Measurements from ENCODE around the gene COX4I1.

Gene COX4I1

DNA sequence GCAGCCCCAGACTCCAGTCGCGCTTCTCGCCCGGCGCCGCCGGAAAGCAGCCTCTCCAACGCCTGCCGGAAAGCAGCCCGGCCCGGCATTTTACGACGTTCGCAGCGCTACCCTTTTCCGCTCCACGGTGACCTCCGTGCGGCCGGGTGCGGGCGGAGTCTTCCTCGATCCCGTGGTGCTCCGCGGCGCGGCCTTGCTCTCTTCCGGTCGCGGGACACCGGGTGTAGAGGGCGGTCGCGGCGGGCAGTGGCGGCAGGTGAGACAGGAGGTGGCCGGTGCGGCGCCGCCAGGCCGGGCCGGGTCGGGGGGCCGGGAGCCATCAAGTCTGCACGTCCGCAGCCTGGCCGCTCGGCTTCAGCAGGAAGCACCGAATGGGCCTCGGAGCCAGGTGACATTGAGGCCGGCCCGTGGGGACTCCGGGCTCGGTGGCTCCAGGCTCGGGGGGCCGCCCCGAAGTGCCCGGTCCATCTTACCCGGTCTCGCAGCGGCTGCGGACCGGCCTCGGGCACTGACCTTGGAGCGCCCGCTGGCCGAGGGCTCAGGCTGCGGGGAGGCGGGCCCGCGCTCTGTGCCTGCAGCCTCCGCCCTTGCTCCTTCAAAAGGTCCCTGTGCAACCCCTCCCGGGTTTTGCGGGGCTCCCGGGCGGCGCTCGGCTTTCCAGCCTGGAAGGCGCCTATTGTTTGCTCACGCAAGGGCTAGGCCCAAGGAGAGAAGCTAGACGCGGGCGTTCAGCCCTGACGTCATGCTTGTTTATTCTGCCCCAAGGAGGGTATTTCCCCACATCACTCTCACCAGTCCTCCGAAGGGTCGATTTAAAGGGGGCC is at the start of gene COX4I1, which contains the start of gene EMC8:
Gene COX4I1 (plus strand): TSS at position 199 of the 824 bp plus-strand sequence. CDS start 1,511 bp downstream, outside the sequence.
Gene EMC8 (minus strand): TSS at position 48 of the 824 bp plus-strand sequence. CDS start 249 bp downstream, outside the sequence.
- FAIRE-seq: no peak

DNA sequence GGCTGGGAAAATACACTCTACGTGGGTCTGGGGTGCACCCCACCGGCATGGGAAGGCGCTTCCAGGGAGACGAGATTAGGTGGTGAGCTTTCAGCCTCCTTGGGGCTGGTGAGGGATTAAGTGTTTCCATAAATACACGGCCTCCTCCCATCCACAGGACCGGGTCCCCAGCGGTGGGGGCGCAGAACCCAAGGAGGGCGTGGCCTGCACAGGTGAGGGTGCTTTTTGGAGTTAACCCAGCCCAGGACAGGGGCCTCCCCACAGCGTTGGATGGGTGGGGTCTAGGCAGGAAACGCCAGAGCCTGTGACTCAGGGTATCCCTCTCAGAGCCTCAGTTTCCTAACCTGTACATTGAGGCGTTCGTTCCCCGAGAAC is 49.7 kb upstream of the COX4I1 start:
- no peak for FAIRE-seq

- FAIRE-seq: no peak
Measured at GRCh38 chr16:85750146-85750826, 49.2 kb upstream of the COX4I1 start.

GRCh38 chr16:85750827-85751697 is 48.4 kb upstream of the COX4I1 start, which contains the start of gene C16orf74:
C16orf74 (minus strand) TSS chr16:85751096; CDS start chr16:85735217, 15,879 bp downstream.
- FAIRE-seq: no peak

- no peak for FAIRE-seq
Measured at GRCh38 chr16:85751698-85752501, 47.6 kb upstream of the COX4I1 start.

DNA sequence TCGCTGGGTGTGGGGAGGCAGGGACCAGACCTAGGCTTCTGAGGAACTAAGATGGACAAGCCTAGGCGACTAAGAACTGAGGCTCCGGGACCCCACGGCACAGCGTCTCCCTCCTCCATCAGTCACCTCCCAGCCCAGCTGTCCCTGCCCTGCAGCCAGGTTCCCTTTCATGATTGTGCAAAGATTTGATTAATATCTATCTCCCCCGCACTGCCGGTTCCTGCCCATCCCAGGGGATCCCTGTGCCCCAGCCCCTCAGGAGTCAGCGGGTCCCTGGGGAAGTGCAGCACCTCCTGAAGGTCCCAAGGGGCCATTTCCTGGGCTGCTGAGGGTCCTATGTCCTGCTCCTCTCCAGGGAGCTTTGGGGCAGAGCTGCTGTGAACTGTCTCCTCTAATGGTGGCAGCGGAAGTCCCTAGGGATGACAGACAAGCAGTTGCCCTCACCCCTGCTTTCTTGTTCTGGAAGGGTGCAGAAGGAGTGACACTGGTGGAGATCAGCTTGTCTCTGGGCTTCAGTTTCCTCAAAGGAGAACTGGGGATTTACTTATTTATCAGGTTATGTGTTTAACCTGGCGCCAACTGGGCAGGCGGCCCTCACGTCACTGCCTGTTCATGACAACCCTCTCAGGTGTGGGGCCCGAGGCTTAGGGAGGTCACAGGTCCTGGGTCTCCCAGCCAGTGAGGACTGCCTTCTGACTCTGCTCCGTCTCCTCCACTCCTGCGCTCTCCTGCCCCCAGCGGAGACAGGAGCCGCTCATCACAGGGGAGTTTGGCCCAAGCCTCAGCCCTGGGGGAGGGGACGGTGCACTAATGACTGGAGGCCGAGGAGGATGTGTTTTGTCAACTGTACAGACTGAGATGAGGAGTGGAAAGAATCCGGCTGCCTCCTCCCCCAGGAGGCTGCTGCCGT is 46.7 kb upstream of the COX4I1 start:
- FAIRE-seq: no peak

DNA sequence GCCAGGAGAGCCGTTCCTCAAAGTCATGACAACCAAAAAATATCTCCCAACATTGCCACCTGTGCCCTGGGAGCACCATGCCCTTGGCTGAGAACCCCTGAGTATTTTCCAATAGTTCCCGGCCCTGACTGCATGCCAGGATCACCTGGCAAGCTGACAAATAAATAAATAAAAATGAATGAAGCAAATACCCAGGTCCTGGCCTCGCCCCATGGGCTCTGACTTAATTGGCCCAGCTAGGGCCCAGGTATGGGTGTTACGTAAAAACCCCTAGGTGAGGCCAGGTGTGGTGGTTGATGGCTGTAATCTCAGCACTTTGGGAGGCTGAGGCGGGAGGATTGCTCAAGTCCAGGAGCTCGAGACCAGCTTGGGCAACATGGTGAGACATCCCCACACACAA is 45.9 kb upstream of the COX4I1 start:
- FAIRE-seq: no peak

DNA sequence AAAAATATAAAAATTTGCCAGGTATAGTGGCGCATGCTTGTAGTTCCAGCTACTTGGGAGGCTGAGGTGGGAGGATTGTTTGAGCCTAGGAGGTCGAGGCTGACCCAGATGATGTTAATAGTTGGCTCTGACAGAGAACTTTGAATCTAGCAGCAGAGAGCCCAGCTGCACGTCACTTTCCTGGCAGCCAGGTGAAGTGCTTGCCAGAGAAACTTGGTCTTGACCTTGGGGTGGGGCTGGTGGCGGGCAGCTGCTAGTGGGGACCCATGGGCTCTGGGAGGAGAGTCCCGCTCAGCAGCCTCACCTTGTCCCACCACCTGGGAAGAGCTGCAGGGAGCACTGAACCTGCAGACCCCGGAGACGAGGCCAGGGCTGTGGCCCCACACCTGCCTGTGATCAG is 45.5 kb upstream of the COX4I1 start:
- no peak for FAIRE-seq

- no peak for FAIRE-seq
Measured at GRCh38 chr16:85754413-85754812, 45.1 kb upstream of the COX4I1 start.

DNA sequence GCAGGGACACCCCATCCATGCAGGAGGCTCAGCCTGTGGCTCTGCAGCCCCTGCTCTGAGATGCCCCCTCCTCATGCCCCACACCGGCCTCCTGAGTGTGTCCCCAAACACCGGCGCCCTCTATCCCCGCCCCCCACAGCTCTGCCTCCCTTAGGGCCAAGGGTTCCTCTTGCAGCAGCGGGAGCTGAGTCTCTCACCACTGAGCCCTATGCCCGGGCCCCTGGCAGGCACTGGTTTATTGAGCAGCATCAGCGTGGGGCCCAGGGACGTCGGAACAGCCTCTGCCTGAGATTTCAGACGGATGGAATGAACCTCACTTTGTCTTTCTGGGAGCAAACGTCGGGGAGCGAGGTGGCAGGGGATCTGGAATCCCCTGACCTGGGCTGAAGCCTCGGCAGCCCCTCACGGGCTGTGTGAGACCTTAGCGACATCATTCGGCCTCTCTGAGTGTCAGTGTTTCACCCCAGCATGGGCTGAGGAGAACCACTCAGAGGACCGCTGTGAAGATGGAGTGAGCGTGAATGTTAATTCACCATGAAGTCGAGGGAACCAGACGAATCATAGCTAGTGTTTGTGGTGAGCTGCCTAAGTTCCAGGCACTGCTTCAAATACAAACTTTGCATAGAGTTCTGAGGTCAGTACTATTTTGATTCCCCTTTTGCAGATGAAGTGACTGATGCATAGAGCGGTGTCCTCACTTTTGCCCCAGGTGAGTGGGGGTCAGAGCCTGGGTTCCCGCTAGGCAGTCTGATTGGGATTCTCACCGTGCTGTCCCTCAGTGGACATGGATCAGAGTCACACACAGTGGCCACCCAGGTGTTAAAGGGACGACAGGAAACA is 43.3 kb upstream of the COX4I1 start:
- FAIRE-seq: no peak

GRCh38 chr16:85757341-85757822 is 42.1 kb upstream of the COX4I1 start:
- no peak for FAIRE-seq

- FAIRE-seq: no peak
Measured at GRCh38 chr16:85759136-85759535, 40.4 kb upstream of the COX4I1 start.

DNA sequence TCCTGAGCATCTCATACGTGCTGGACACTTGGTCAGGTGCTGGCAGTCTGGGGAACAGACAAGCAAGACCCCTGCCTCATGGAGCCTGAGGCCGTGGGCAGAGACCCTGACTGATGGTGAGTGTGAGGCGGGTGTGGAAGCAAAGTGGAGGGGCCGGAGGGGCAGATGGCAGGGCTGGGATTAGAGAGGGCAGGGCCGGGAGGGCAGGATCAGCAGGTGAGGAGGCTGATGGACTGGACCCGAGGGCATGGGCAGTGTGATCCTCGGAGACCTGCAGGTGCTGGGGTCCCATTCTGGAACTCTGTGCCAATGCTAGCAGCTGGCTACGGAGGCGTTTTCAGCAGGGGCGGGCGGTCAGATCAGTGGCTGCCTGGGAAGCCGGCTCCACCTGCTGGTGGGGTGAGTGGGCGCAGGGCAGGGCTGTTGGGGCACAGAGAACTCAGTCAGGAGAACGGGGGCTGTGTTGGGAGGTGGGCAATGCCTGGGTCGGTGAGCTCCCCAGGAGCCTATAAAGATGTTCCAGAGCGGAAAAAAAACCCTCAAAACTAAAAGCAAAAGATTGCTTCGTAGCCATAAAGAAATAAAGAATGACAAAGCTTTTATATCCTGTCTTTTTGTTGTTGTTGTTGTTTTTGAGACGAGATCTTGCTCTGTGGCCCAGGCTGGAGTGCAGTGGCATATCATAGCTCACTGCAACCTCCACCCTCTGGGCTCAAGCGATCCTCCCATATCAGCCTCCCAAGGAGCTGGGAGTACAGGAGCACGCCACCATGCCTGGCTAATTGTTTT is 39.7 kb upstream of the COX4I1 start:
- no peak for FAIRE-seq

GRCh38 chr16:85761861-85762260 is 37.6 kb upstream of the COX4I1 start:
- FAIRE-seq: no peak

- no peak for FAIRE-seq
Measured at GRCh38 chr16:85762970-85763369, 36.5 kb upstream of the COX4I1 start.

- FAIRE-seq: no peak
Measured at GRCh38 chr16:85763616-85764015, 35.9 kb upstream of the COX4I1 start.

- FAIRE-seq: no peak
Measured at GRCh38 chr16:85765211-85765610, 34.3 kb upstream of the COX4I1 start.

- no peak for FAIRE-seq
Measured at GRCh38 chr16:85765767-85766166, 33.7 kb upstream of the COX4I1 start.

DNA sequence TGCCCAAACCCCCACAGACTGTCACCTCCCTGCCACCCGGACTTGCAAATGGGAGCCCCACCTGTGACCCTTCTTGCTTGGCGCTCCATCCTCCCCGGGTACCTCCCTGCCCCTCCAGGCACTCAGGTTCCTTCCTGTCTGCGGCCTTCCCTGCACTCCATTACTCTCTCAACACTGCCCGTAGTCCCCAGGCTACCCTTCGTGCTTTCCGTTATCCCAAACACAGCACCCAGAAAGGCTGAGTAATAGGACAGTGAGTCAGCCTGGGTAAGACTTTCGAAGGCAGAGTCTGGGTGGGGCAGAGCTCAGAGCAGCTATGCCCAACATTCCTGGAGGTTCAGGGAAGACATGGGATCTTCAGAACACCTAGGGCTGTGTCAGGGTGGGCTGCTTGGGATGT is 32.0 kb upstream of the COX4I1 start:
- FAIRE-seq: no peak

All from islet of Langerhans (tissue), 1 donor.